HG03135 (cell line): Measurements from ENCODE around the gene MUC13.

Source experiments
- ATAC-seq: cut with Tn5 transposase; IDR thresholded peaks from one replicate; pipeline ENCODE4 v1.9.1; 2021; ENCODE audit warnings: mild to moderate bottlenecking, moderate library complexity; ENCODE audit not compliant: unreplicated experiment

MUC13 gene

DNA sequence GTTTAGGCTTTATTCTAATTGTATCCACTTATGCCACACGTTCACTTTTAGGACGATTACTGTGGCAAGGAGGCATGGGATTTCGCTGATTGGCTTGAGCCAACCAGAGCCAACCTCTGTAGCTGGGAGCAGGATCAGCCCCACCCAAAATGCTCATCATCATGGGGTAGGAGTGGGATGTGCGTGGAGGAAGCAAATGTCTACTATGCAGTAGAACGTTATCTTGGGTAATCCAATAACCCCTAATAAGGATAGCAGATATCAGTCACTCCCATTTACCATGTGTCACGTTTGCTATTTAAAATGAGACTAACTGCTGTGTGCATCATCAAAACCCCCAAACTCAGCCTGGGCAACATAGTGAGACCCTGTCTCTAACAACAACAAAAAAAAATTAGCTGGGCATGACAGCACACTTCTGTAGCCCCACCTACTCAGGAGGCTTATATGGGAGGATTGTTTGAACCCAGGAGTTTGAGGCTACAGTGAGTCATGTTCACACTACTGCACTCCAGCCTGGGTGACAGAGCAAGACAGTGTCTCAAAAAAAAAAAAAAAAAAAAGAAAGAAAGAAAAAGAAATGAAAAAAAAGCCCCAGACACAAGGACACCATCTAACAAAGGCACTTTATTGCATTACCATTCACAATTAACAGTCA, 29.6 kb downstream of the MUC13 start:
- no peak for ATAC-seq

DNA sequence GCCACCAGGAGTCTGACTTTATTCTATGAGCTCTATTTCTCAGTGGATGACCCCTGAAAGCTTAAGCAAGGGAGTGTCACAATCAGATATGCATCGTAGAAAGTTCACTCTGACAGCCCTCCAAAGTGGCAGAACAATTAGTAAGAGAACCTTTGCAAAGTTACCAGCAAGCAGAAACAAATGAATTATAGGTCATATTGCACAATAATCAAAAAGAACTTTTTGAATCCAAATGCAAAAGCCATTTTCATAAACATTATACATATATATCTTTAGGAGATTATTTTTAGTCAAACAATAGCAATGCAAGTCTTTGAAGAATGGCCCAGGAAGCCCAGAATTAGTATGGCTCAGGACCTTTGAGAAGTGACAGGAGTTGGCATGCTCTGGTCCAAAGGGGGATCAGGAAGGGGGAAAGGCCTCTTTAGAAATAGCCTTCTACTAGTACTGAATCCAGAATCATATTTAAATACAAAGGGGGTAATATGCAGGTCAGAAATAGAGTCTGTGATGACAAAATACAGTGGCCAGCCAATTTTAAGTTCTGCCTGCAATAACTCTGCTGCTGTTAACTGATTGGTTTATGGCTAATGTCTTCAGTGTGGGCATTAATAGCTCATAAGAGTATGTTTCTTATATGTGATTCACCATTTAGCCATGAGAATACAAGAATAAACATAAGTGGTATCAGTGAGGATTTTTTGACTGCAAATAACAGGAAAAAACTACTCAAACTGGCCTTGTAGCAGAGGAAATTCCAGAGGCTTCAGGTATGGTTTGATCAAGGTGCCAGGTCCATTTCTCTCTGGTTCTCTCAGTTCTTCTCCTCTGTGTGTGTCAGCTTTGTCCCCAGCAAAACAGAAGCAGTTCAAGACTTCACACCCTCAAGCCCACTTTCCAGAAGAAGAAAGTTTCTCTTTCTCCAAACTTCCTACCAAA, 30.4 kb downstream of the MUC13 start:
- ATAC-seq = no peak

DNA sequence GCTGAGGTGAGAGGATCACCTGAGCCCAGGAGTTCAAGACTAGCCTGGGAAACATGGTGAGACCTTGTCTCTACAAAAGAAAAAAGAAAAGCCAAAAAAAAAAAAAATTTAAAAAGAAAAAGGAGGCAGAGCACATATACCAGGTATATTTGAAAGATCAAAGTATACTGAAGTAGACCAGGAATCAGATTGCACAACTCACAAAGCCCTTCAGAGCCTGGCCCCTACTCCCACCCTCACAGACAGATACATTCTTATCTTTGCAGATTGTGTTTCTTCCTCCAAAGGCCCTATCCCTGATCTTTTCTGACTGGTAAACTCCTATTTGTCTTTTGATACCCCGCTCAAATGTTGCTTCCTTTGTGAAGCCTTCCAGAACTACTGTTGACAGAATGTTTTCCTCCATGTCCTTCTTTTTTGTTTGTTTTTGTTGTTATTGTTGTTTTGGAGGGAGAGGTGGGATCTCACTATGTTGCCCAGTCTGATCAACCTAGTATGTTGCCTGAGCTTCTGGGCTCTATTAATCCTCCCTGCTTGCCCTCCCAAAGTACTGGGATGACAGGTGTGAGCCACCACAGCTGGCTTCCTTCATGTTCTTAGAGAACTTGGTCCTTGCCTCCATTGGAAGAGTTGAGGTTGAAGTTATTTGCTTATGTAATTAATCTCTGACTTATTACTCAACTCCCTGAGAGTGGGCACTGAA, 37.6 kb downstream of the MUC13 start:
- no peak for ATAC-seq

DNA sequence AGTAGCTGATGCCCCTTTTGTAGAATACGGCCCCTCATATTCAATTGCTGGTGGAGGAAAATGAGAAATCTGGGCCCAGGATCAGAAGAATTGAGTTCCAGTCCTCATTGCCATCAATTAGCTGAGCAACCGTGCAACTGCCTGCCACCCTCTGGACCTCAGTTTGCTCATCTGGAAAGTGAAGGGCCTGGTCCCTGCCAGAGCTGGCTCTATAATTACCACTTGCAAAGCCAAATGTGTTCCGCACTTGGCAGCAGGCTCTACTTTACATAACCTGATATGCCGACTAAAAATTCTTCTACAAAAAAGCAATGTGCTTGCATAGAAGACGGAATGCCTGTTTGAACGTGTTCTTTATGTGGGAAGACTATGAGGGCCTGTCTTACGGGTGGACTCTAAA, 38.8 kb downstream of the MUC13 start:
- no peak for ATAC-seq

DNA sequence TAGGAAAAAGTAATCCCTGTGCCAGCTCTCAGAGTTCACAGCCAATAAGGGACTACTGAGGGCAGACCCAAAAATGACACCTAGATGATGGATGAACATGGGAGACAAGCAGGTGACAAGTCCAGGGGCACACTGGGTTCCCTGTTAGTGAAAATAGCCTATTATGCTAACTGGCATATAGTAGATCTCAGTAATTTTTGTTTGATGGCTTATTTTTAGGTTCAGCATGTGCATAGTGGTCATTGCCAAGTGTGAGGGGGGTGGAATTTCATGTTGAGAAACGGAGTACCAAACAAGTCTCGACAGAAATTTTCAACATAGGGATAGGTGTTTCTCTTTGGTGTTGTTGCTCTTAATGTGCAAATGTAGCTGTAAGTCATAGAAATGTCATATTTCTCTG, 41.0 kb downstream of the MUC13 start:
- no peak for ATAC-seq

DNA sequence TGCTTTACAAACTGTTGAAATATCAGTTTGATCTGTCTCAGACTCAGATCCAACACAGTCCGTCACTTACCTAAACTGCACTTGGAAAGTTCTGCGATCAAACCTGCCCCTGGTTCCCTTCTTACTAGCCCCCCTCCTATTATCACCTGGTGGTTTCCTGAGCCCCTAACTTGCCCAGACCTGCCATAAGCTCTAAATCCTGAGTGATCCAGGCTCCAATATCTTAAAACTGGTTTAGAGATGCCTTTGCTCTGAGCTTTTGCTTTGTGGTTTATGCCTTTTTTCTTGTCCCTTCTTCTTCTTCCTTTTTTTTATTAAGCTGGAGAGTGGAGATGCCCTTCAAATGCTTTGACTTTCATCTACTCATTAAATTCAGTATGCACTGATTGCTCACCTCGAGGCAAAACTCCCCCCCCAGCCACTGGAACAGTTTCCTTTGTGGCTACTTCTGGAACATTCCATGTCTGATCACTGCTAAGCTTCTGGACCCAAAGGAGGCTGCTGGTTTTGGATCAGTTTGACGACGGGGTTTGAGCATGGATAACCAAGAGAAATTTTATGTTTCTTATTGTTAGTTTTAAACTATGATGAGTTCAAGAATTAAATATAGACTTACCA, 43.9 kb downstream of the MUC13 start:
- no peak for ATAC-seq

DNA sequence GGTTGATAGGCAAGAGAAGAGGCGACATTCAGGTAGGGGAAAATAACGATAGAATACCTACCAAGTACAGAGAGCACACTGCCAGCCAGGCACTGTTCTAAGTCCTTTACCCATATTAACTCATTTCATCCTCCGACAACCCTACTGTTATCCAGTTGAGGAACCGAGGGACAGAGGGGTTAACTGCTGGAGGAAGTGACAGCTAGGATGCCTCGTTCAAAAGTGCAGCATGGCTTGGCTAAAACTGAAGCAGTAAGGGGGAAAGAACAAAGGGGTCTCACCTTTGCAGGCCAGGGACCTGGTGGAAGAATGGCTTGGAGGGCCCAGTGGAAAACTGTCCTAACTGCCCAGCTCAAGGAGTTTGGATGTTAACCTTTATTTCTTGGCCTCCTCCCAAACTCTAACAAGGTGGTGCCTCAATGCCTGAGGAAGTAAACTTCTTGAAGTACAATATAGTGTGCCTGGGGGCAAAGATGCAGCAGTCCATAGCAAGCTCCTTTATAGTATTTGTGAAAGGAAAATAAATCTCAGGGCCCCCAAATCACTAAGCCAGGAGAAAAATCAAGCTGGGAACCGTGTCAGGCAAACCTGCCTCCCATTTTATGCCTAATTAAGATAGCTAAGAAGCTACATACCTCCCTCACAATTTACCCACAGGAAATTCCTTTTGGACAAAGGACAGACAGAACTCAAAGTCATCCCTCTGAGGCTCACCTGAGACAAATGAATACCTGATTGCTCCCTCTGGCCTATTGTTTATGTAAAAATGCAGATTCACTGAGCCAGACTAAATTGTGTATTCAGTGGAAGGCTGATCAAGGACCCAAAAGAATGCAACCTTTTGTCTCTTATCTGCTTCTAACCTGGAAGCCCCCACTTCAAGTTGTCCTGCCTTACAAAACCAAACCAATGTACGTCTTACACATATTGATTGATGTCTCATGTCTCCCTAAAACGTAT, 45.8 kb downstream of the MUC13 start:
- ATAC-seq = no peak

DNA sequence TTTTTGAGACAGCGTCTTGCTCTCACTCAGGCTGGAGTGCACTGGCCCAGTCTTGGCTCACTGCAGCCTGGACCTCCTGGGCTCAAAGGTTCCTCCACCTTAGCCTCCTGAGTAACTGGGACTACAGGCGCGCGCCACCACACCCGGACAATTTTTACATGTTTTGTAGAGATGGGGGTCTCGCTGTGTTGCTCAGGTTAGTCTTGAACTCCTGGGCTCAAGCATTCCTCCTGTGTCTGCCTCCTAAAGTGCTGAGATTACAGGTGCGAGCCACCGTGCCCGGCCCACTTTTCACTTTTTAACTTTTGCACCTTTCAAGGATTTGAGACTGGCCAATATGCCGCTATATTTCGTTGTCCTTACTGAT, 46.6 kb downstream of the MUC13 start:
- ATAC-seq = no peak

DNA sequence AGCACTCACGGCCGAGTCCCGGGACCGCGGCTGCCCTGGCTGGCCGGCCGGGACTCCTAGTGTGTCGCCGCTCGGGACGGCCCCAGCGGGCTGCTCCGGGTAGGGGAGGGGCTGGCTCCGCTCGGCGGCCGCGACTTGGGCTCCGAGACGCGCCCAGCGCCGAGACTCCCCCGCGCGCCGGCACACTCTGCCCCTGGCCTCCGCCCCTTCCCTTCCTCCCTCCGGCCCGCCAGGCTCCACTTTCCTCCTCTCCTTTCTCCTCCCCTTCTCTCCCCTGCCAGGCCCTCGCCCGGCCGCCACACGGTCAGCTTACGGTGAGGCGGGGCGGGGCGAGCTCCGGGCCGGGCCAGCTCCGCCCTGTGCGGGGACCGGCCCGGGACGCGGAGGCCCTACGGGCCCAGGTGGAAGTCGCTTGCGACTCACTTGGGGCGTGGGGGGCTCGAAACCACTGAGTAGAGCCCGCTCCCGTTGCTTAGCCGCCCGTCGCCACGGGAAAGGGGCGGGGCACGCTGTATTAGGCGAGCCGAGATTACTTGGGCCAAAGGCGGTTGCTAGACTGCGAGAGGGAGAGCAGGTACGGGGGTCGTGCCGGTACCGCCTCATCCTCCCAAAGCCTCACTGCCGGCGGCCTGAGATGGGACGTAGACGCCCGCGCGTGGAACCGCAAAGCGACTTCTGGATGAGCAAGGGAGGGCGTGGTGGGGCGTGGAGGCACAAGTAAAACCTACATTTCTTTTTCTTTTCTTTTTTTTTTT, 47.2 kb downstream of the MUC13 start, which contains the start of gene ITGB5:
TSS of gene ITGB5 (minus strand) at position 189 of the 755 bp plus-strand sequence. CDS start 365 bp downstream, outside the sequence.
- ATAC-seq = no peak

DNA sequence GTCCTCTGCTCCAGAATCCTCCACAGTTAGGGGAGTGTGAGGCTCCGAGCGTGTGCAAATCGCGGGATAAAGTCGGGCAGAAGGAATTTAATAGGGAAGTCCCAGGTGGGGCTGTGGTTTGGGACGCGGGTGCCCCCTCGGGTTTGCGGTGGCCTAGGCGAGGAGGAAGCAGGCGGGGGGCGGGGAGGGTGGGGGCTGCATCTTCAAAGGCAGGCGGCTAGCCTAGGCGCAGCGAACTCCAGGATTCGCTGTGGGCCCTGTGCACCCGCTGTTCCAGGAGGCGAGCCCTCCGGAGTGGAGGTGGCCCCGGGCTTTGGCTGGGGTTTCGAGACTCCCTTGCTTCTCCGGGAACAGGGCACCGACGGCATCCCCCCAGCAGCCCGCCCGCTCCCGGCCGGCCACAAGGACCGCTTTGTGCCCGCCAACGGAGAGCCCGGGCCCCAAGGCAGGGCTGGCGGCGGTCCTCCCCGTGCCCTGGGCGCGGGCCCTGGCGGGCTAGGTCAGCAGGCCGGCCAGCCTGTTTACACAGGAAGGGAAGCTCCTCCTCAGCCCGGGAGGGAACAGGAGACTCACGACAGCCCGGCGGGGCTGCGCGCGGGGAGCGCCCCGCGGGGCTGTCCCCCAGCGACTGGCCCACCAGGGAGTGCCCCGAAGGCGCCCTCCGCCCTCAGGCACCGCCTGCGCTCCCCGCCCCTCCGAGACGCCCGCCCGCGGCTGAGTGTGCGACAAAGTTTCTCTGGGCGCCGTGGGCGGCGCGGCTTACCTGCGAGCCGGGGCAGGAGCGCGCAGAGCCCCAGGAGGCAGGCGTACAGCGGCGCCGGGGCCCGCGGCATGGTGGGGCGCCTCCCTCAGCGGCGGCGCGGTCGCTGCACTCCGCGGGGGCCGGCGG, 48.1 kb downstream of the MUC13 start:
- no peak for ATAC-seq

DNA sequence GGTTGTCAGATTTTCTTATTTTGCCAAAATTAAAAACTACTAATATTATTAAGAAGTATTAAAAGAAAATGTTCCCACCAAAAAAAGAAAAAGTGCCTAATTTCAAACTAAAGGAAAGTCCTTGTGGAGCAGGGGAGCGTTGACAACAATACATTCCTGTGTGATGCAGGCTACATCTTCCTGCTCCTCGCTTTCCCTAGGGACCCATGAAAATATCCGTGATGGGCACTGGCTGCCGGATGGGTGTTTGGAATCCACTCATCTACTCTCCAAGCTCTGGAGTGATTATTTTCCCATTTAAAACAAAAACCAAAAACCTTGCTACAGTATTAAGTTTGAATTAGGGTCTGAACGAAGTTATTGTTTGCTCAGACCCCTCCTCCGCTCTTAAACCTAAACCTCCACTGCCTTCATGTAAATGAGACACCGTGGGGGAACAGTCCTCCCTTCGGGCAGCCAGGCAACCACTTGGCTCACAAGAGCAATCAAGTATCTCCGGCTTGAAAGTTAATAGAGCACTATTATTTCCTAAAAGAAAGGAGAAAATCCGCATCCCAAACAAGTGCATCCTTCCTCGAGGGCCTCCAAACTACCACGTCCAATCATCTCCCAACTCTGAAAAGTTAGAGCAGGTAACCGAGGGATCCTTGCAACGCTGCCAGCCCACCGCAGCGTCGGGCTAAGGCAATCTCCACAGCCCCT, 48.9 kb downstream of the MUC13 start:
- ATAC-seq = no peak

DNA sequence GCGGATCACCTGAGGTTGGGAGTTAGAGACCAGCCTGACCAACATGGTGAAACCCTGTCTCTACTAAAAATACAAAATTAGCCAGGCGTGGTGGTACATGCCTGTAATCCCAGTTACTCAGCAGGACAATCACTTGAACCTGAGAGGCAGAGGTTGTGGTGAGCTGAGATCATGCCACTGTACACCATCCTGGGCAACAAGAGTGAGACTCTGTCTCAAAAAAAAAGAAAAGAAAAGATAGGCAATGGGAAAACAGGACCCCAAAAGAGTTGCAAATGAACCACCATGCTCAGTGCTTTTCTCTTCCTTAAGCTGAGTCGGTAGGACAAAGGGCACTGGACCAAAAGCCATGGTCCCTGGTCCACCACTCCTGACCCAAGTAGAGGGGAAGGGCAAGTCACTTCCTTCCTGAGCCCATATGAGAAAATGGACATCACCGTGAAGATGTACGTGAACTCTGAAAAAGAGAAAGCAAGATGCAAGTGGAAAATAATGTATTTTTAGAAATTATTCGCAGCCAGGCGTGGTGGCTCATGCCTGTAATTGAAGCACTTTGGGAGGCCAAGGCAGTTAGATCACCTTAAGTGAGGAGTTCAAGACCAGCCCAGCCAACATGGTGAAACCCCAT, 50.0 kb downstream of the MUC13 start:
- ATAC-seq = no peak

DNA sequence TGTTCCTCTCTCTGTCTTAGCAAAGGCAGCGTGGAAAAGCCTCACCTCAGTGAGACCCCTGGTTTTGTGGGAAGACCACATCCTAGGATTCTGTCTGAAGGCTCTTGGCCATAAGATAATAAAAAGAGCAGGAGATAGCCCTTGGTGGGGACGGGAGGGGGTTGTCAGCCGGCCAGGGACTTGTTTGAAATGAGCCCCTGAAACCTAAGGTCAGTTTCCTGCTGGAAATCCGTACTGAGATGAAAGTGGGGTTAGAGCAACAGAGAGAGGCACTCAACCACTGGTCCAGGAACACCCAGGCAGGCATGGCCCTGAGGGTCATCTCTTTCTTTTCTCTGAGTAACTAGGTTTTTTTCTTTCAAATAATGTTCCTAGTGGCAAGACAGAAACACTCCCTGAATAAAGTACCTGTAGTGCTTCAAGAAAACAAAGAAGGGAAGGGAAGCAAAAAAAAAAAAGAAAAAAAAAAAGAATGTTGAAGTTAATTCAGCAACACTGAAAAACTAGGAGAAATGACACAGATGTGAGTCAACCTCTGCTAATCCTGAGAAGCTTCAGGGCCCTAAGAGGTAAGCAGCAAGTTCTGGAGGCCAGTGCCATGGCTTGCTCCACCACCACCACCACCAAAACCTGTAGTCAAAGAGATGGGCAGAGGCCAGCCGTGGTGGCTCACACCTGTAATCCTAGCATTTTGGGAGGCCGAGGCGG, 50.6 kb downstream of the MUC13 start:
- ATAC-seq = no peak

DNA sequence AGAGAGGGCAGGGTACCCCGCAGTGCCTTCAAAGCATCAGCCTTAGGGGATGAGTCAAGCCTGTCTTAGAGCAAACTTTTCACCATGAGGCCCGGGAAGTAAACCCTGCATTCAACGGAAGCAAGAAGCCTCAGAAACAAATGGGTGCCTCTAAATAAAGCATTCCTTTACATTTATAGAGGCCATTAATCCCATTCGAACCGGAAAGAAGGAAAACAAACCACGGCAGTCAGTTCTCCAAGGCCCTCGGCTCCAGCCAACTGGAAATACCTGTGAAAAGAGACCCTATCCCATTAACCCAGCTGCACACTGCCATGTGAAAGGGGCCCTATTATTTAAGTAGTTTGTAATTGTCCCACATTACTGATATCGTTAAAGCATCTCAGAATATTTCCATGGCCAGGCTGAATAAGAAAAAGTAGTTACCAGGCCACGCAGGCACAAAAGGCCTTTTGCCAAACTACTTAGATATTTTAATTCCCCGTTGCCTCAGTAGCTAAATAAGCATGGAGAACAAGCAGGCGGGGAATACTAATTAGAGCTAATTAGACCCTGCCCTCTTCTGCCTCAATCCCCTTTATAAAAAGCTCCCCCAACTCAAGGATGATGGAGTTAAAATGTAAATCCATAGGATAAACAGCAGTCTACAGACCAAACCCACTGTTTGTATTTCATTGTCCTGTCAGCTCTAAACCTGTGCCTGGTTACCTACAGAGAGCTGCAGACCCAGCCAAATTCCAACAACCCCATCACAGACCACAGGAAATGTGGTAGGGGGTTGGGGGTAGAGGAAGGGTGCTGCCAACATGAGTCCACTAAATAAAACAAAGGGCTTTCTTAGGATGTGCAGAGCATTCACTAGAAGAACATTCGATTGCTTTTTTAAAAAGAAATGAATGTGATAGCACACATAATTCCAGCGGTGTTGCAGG, 51.5 kb downstream of the MUC13 start:
- ATAC-seq = no peak

DNA sequence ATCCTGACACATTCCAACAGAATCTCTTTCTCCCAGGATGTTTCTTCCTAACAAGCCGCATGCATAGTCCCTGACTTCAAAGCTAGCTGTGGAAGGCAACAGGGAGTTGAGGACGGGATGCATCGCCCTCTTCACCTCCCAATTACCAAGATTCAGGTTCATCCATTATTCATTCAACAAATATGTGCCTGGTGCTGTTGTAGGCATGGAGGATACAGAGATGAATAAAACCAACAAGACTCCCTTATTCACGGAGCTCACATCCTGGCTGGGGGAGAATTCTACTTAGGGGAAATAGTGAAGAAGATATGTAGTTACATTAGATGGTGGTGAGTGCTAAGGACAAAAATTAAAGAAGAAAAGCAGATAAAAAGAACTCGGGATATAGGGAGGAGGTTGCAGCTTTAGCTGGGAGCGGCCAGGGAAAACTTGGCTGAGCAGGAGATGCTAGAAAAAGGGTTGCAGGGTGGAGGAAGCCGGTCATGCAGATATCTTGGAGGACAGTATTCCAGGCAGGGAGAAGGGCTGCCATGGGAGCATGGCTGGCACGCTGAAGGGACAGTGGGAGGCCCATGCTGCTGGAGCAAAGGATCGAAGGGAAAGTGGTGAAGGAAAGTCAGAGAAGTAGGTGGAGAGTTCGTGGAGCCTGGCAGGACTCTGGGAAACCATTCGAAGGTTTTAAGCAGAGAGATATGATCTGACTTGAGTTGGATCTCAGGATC, 52.4 kb downstream of the MUC13 start:
- ATAC-seq = no peak
